ENCODE data around the gene TRAF1. TPM values are rescaled to one million over a fixed set of nuclear protein-coding genes. Genes with fewer than 3 reads are reported as not detected.

TRAF1 gene
- total RNA-seq, 1 experiment from 2014 or later, result 4.7 TPM

DNA sequence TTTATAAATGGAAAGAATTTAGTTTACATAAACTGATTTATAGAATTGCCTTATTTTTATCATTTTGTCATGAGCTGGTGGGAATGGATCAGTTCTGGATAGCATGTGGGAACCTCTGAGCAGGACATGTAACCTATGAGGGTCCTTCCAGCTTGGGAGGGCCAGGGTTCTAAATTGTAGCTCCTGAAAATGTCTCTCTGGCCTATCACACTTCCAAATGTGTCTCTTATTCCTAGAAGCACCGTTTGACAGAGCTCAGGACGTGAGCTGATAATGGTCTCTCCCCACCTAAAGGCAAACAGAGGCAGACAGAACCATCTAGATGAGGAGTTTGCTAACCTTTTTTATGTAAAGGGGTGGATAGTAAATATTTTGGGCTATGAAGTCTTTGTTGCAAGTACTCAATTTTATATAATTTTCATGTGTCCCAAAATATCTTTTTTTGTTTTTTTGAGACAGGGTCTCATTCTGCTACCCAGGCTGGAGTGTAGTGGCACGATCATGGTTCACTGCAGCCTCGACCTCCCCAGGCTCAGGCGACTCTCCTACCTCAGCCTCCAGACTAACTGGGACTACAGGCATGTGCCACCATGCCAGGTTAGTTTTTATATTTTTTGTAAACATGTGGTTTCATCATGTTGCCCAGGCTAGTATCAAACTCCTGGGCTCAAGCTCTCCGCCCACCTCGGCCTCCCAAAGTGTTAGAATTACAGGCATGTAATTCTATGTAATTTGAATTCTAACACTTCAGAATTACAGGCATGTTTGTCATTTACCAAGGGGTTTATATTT, 4.0 kb downstream of the TRAF1 start:
- no peaks in the 10 kb centered on the region for H3K27me3 ChIP-seq (ENCODE audit: control insufficient read depth, insufficient read depth, low read length)
- CTCF ChIA-PET, result no interaction called here
- intact Hi-C loops (cut with micrococcal nuclease; ENCODE audit: unreplicated experiment), result no loop called here
- no peak for DNase-seq (ENCODE audit: low read depth, low spot score)
- no peak for ATAC-seq
- H3K27ac ChIP-seq (ENCODE audit: low read length), result no peak overlapping the region
- TF ChIP-seq, protein P1, sequence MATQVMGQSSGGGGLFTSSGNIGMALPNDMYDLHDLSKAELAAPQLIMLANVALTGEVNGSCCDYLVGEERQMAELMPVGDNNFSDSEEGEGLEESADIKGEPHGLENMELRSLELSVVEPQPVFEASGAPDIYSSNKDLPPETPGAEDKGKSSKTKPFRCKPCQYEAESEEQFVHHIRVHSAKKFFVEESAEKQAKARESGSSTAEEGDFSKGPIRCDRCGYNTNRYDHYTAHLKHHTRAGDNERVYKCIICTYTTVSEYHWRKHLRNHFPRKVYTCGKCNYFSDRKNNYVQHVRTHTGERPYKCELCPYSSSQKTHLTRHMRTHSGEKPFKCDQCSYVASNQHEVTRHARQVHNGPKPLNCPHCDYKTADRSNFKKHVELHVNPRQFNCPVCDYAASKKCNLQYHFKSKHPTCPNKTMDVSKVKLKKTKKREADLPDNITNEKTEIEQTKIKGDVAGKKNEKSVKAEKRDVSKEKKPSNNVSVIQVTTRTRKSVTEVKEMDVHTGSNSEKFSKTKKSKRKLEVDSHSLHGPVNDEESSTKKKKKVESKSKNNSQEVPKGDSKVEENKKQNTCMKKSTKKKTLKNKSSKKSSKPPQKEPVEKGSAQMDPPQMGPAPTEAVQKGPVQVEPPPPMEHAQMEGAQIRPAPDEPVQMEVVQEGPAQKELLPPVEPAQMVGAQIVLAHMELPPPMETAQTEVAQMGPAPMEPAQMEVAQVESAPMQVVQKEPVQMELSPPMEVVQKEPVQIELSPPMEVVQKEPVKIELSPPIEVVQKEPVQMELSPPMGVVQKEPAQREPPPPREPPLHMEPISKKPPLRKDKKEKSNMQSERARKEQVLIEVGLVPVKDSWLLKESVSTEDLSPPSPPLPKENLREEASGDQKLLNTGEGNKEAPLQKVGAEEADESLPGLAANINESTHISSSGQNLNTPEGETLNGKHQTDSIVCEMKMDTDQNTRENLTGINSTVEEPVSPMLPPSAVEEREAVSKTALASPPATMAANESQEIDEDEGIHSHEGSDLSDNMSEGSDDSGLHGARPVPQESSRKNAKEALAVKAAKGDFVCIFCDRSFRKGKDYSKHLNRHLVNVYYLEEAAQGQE (IDR thresholded peaks at IDR 0.05; ENCODE audit: insufficient read depth in 1 of 2, low read depth in 2 of 2, low read length in 1 of 2), result no peak
- TF ChIP-seq, protein P2, sequence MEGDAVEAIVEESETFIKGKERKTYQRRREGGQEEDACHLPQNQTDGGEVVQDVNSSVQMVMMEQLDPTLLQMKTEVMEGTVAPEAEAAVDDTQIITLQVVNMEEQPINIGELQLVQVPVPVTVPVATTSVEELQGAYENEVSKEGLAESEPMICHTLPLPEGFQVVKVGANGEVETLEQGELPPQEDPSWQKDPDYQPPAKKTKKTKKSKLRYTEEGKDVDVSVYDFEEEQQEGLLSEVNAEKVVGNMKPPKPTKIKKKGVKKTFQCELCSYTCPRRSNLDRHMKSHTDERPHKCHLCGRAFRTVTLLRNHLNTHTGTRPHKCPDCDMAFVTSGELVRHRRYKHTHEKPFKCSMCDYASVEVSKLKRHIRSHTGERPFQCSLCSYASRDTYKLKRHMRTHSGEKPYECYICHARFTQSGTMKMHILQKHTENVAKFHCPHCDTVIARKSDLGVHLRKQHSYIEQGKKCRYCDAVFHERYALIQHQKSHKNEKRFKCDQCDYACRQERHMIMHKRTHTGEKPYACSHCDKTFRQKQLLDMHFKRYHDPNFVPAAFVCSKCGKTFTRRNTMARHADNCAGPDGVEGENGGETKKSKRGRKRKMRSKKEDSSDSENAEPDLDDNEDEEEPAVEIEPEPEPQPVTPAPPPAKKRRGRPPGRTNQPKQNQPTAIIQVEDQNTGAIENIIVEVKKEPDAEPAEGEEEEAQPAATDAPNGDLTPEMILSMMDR (IDR thresholded peaks at IDR 0.05), result no peak
- TF ChIP-seq SIN3A (IDR thresholded peaks at IDR 0.05; ENCODE audit: borderline replicate concordance, insufficient read depth, low read depth, low read length) (no peak), POLR2AphosphoS5 (IDR thresholded peaks at IDR 0.05; ENCODE audit: low read depth, low read length) (no peak), TCF7L2 (IDR thresholded peaks at IDR 0.05; ENCODE audit: low read depth, low read length) (no peak)
- POLR2A ChIA-PET, result no interaction called here
- no peak overlapping the region for H3K4me3 ChIP-seq (ENCODE audit: low read depth in 2 of 2, low read length in 2 of 2)
- H3K9me3 ChIP-seq (ENCODE audit: control insufficient read depth, insufficient read depth, low read depth, low read length), result no peaks in the 10 kb centered on the region
- no peaks in the 10 kb centered on the region for H3K36me3 ChIP-seq (ENCODE audit: control insufficient read depth, insufficient read depth, low read length)
- H3K4me1 ChIP-seq (ENCODE audit: control insufficient read depth, insufficient read depth, low read length), result peaks cover 11% of the 10 kb centered on the region
- in situ Hi-C loops (cut with HindIII; ENCODE audit: low pct_unique_long_range_greater_than_20kb, low sequenced_read_pairs), result no loop called here
- BruUV-seq (replicated peaks), result no TSS peak

DNA sequence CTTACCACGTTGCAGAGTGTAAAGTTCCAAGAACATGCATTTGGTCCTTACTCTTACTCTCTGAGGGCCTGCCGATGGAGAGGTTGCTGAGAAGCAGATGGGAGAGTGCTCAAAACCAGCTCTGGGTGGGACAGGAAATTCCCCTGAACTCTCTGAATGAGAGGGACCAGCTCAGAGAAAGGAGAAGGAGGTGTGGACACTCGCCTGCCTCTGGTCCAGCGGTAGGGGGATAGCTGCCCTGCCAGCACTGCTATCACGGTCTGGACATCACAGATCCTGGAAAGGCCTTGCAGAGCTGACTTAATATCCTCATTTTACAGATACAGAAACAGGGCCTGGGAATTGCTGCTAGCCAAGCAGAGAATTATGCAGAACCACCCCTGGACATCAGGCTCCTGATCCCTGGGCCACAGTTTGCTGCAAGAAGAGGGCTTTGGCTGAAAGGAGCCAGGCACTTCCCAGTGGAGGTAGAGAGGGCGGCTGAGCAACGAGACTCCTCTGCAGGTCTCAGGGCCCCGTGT, 4.9 kb downstream of the TRAF1 start:
- H3K27me3 ChIP-seq (ENCODE audit: control insufficient read depth, insufficient read depth, low read length), result no peaks in the 10 kb centered on the region
- peaks cover 6% of the 10 kb centered on the region for H3K4me1 ChIP-seq (ENCODE audit: control insufficient read depth, insufficient read depth, low read length)
- no peak overlapping the region for H3K27ac ChIP-seq (ENCODE audit: low read length)
- intact Hi-C loops (cut with micrococcal nuclease; ENCODE audit: unreplicated experiment) (no loop called here), in situ Hi-C loops (cut with HindIII; ENCODE audit: low pct_unique_long_range_greater_than_20kb, low sequenced_read_pairs) (no loop called here)
- no peak for ATAC-seq
- H3K4me3 ChIP-seq (ENCODE audit: low read depth in 2 of 2, low read length in 2 of 2), result no peak overlapping the region
- ChIA-PET POLR2A (no interaction called here), CTCF (no interaction called here)
- BruUV-seq (replicated peaks), result no TSS peak
- H3K36me3 ChIP-seq (ENCODE audit: control insufficient read depth, insufficient read depth, low read length), result no peaks in the 10 kb centered on the region
- no peaks in the 10 kb centered on the region for H3K9me3 ChIP-seq (ENCODE audit: control insufficient read depth, insufficient read depth, low read depth, low read length)
- TF ChIP-seq POLR2AphosphoS5 (IDR thresholded peaks at IDR 0.05; ENCODE audit: low read depth, low read length) (no peak), SIN3A (IDR thresholded peaks at IDR 0.05; ENCODE audit: borderline replicate concordance, insufficient read depth, low read depth, low read length) (no peak), TCF7L2 (IDR thresholded peaks at IDR 0.05; ENCODE audit: low read depth, low read length) (no peak)
- TF ChIP-seq, protein P1 (IDR thresholded peaks at IDR 0.05; ENCODE audit: insufficient read depth in 1 of 2, low read depth in 2 of 2, low read length in 1 of 2), result no peak
- TF ChIP-seq, protein P2 (IDR thresholded peaks at IDR 0.05), result no peak
- DNase-seq (ENCODE audit: low read depth, low spot score), result no peak

All from Panc1 (cell line).